Neuronal stem cell (in vitro differentiated cells): ENCODE data around the gene WDR4.

ENCODE experiments used
- DNase-seq: peaks from one replicate; pipeline ENCODE4 v3.0.0-alpha.2; 2013; ENCODE audit warnings: low spot score
- H2AFZ ChIP-seq: one replicate; pipeline ENCODE4 v1.6.1; 2013; ENCODE audit warnings: mild to moderate bottlenecking, low read length, inconsistent platforms
- H2AK5ac ChIP-seq: 2 replicates; pipeline ENCODE4 v1.6.1; 2013; ENCODE audit warnings: low read depth, mild to moderate bottlenecking, inconsistent platforms, low read length, moderate library complexity, mixed read lengths
- H2BK120ac ChIP-seq: 2 replicates; pipeline ENCODE4 v1.6.1; 2013; ENCODE audit warnings: low read depth, mild to moderate bottlenecking, inconsistent platforms, low read length, moderate library complexity, mixed read lengths
- H2BK12ac ChIP-seq: one replicate; pipeline ENCODE4 v1.6.1; 2013; ENCODE audit warnings: low read length, inconsistent platforms
- H2BK15ac ChIP-seq: 2 replicates; pipeline ENCODE4 v1.6.1; 2013; ENCODE audit warnings: mild to moderate bottlenecking, low read length, inconsistent platforms, mixed read lengths
- H2BK5ac ChIP-seq: one replicate; pipeline ENCODE4 v1.6.1; 2013; ENCODE audit warnings: inconsistent platforms, mild to moderate bottlenecking, low read length, moderate library complexity
- H3K14ac ChIP-seq: one replicate; pipeline ENCODE4 v1.6.1; 2013; ENCODE audit warnings: low read length, inconsistent platforms
- H3K18ac ChIP-seq: 2 replicates; pipeline ENCODE4 v1.6.1; 2013; ENCODE audit warnings: low read length, inconsistent platforms
- H3K23ac ChIP-seq: 2 replicates; pipeline ENCODE4 v1.6.1; 2013; ENCODE audit warnings: low read depth, mild to moderate bottlenecking, mixed read lengths, low read length, inconsistent platforms; ENCODE audit not compliant: poor library complexity
- H3K27ac ChIP-seq: replicated peaks from 3 replicates; pipeline ENCODE4 v1.5.1; 2013; ENCODE audit warnings: low read length, inconsistent platforms
- H3K27me3 ChIP-seq, 3 experiments: 2 replicates each; pipeline ENCODE4 v1.6.1; 2013; ENCODE audit warnings: low read length in 3 of 3, mild to moderate bottlenecking in 2 of 3, inconsistent platforms in 1 of 3, low read depth in 1 of 3, mixed read lengths in 1 of 3, moderate library complexity in 1 of 3; ENCODE audit not compliant: control insufficient read depth in 3 of 3, insufficient read depth in 3 of 3
- H3K36me3 ChIP-seq, 2 donors: replicated peaks in 1 of 2; 2 replicates each; pipeline ENCODE4 v1.6.1; 2013; ENCODE audit warnings: low read length in 2 of 2; ENCODE audit not compliant: control insufficient read depth in 2 of 2, insufficient read depth in 2 of 2
- H3K4ac ChIP-seq: 2 replicates; pipeline ENCODE4 v1.6.1; 2013; ENCODE audit warnings: inconsistent platforms, mild to moderate bottlenecking, low read length, moderate library complexity
- H3K4me1 ChIP-seq, 2 donors: 1 replicate in 1 of 2; 2 replicates in 1 of 2; pipeline ENCODE4 v1.6.1; 2013; ENCODE audit warnings: low read length in 2 of 2, low read depth in 1 of 2; ENCODE audit not compliant: control insufficient read depth in 2 of 2, insufficient read depth in 1 of 2
- H3K4me2 ChIP-seq: one replicate; pipeline ENCODE4 v1.6.1; 2013; ENCODE audit warnings: mild to moderate bottlenecking, low read length, inconsistent platforms; ENCODE audit not compliant: insufficient read depth, poor library complexity, severe bottlenecking
- H3K4me3 ChIP-seq, 2 donors: 2 replicates each; pipeline ENCODE4 v1.5.1; 2013; ENCODE audit warnings: low read length in 2 of 2, mild to moderate bottlenecking in 2 of 2, inconsistent platforms in 1 of 2, moderate library complexity in 1 of 2
- H3K79me1 ChIP-seq: one replicate; pipeline ENCODE4 v1.6.1; 2013; ENCODE audit warnings: low read depth, mild to moderate bottlenecking, inconsistent platforms, low read length, moderate library complexity
- H3K9ac ChIP-seq: one replicate; pipeline ENCODE4 v1.6.1; 2013; ENCODE audit warnings: mild to moderate bottlenecking, low read depth, low read length, inconsistent platforms; ENCODE audit not compliant: poor library complexity
- H3K9me3 ChIP-seq, 2 donors: replicated peaks in 1 of 2; 2 replicates each; pipeline versions ENCODE3 to v1.6.1; 2013; ENCODE audit warnings: low read length in 2 of 2, mild to moderate bottlenecking in 2 of 2, inconsistent platforms in 1 of 2, low read depth in 1 of 2, mixed read lengths in 1 of 2, moderate library complexity in 1 of 2; ENCODE audit not compliant: control insufficient read depth in 2 of 2, insufficient read depth in 1 of 2
- H4K8ac ChIP-seq: one replicate; pipeline ENCODE4 v1.6.1; 2013; ENCODE audit warnings: low read depth, mild to moderate bottlenecking, inconsistent platforms, low read length, moderate library complexity
- H4K91ac ChIP-seq: one replicate; pipeline ENCODE4 v1.6.1; 2013; ENCODE audit warnings: low read length, low read depth, mild to moderate bottlenecking, inconsistent platforms; ENCODE audit not compliant: poor library complexity
- WGBS, 2 donors: extraction: QIAGEN DNeasy Blood & Tissue Kit; methylation state at CpG; one replicate each; pipeline ENCODE4 v1.1.7; 2013; ENCODE audit warnings: missing lambda C conversion rate in 2 of 2, mixed read lengths in 1 of 2; ENCODE audit not compliant: insufficient read length in 2 of 2, insufficient replicate concordance in 1 of 2; ENCODE audit errors: extremely low coverage in 2 of 2; 5-methylcytosine and 5-hydroxymethylcytosine counted together

The WDR4 gene

DNA sequence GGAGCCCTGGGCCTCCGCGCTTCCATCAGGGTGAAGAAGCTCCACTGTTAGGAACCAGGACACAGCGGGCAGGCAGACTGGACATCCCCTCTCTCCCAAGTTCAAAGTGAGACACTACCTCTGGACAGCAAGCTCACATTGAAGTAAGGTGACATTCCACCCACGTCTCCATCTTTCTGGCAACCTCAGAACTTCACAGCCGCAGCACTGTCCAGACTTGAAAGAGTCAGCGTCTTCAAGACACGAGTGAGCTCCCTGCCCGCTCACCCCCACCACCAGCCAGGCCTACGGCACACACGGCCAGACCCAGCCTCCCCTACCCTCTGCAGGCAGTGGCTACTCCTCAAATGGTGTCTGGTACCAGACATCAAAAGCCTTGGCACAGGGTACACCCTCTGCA, 11.1 kb downstream of the WDR4 start:
- H2BK15ac ChIP-seq = no peak overlapping the region
- H3K4me3 ChIP-seq = peak overlapping the region in 1 of 2 donors; percentile 25
- peaks cover 20% of the 10 kb centered on the region for H3K79me1 ChIP-seq
- H2BK12ac ChIP-seq = no peak overlapping the region
- no peak overlapping the region for H3K27ac ChIP-seq
- no peak overlapping the region for H3K4me2 ChIP-seq
- no peak overlapping the region for H4K91ac ChIP-seq
- no peak overlapping the region for H4K8ac ChIP-seq
- H3K23ac ChIP-seq = peak overlapping the region; percentile 31
- no peak overlapping the region for H2BK120ac ChIP-seq
- no peak for DNase-seq
- H3K14ac ChIP-seq = no peak overlapping the region
- H3K27me3 ChIP-seq = no peaks in the 10 kb centered on the region
- H3K18ac ChIP-seq = no peak overlapping the region
- no peak overlapping the region for H3K4ac ChIP-seq
- WGBS, 2 donors = no CpG with 5 or more reads among the region's 10 CpGs
- peaks cover 40 to 90% of the 10 kb centered on the region in 2 donors for H3K36me3 ChIP-seq
- no peaks in the 10 kb centered on the region for H3K4me1 ChIP-seq
- peak overlapping the region; percentile 66 for H2BK5ac ChIP-seq
- H2AFZ ChIP-seq = no peak overlapping the region
- H2AK5ac ChIP-seq = no peak overlapping the region
- peak overlapping the region; percentile 50 for H3K9ac ChIP-seq
- no peaks in the 10 kb centered on the region for H3K9me3 ChIP-seq

DNA sequence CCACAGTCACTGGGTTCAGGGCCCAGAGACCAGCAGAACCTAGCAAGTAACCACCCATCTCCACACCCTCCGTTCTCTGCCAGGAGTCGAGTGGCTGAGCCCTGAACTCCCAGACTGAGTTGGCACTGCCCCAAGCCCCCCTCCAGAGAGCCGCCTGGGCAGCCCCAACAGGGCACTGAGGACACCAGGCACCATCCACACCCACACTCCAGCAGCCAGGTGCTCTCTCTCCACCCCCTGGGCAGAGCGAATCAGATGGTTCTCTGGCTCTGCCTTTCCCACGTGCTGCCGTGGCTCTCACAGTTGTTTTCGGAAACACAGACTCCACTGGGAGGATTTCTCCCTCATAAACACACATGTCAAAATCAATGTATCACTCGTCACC, 13.6 kb downstream of the WDR4 start:
- WGBS, 2 donors = no CpG with 5 or more reads among the region's 8 CpGs

DNA sequence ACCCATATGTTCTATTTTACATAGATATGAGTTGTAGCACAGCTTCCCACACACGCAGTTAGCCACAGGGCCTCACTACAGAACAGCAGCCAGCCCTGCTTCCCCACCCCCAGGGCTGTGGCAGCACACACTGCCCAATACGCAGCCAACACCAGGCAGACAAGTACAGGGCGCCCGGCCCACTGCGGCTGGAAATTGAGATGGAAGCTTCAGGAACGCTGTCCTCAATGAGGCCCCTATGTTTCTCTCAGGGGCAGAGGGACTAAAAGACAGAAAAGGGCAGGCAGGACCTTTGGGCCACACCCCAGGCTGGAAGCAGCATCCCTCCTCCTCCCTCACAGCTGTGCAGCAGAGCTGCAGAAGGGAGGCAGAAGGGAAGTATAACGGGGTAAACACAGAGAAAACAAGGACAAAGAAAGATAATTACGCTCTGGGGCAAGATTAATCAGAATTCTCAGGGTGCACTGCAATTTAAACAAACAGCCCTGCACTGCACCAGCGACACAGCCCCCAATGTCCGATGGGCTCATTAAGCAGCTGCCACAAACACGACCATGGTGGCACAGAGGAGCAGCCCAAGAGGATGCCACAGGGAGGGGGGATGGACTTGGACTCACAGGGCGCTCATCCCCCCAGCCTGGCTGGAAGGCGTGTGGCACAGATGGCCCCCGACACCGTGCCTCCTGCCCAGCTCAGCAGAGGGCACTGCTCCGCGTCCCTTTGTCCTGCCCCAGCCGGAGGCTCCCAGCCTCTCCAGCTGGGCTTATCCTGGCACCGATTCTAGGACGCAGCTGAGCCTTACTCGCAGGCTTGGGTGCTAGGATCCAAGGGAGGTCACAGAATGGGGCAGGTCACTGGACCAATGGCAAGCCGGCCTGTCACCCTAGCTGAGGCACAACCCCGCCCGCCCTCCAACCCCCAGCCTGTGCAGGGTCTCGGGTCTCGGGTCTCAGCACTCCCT, 14.2 kb downstream of the WDR4 start:
- Histone ChIP-seq H3K79me1 (peaks cover 27% of the 10 kb centered on the region), H3K4ac (peak overlapping the region; percentile 37), H2AK5ac (no peak overlapping the region), H3K18ac (no peak overlapping the region), H3K36me3 (peaks cover 42 to 88% of the 10 kb centered on the region in 2 donors), H2BK12ac (no peak overlapping the region), H3K27ac (no peak overlapping the region), H2BK120ac (no peak overlapping the region), H3K4me1 (no peaks in the 10 kb centered on the region), H3K9me3 (no peaks in the 10 kb centered on the region), H3K4me2 (no peak overlapping the region), H3K4me3 (no peak overlapping the region), H4K91ac (no peak overlapping the region), H3K14ac (peak overlapping the region; percentile 56), H3K23ac (no peak overlapping the region), H4K8ac (no peak overlapping the region), H2BK5ac (no peak overlapping the region), H2BK15ac (no peak overlapping the region), H3K9ac (no peak overlapping the region), H3K27me3 (no peaks in the 10 kb centered on the region), H2AFZ (no peak overlapping the region)
- DNase-seq = no peak
- WGBS, 2 donors = no CpG with 5 or more reads among the region's 26 CpGs

More for the DNA sequence above, 13.6 kb downstream of the WDR4 start:
- Histone ChIP-seq H3K23ac (no peak overlapping the region), H2BK120ac (no peak overlapping the region), H3K18ac (no peak overlapping the region), H3K27me3 (no peaks in the 10 kb centered on the region), H3K14ac (no peak overlapping the region), H3K4ac (no peak overlapping the region), H3K36me3 (peaks cover 43 to 86% of the 10 kb centered on the region in 2 donors), H2AK5ac (no peak overlapping the region), H2BK5ac (no peak overlapping the region), H2BK12ac (no peak overlapping the region), H4K91ac (no peak overlapping the region), H2AFZ (no peak overlapping the region), H3K4me3 (no peak overlapping the region), H3K9me3 (no peaks in the 10 kb centered on the region), H2BK15ac (no peak overlapping the region), H3K4me1 (no peaks in the 10 kb centered on the region), H3K9ac (no peak overlapping the region), H3K4me2 (no peak overlapping the region), H3K27ac (no peak overlapping the region), H3K79me1 (peaks cover 25% of the 10 kb centered on the region), H4K8ac (no peak overlapping the region)
- DNase-seq = no peak

DNA sequence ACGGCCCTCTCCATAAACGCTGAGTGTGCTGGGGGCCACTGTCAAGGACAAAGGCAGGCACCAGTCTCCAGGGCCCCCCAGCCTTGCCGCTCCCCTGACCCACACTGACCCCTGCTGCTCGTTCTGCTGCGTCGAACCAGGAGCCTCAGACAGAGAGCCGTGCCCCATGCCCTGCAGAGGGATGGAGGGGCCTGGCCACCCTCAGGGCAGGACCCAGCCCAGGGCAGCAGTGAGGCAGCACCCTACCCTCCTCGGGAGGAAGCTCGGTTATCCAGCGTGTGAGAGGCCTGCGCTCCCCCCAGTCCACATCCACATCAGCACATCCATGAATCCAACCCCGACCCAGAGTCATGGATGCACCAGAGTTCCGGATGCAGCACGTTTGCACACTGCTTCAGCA, 15.1 kb downstream of the WDR4 start:
- peaks cover 27% of the 10 kb centered on the region for H3K79me1 ChIP-seq
- H3K27ac ChIP-seq = no peak overlapping the region
- peaks cover 41 to 89% of the 10 kb centered on the region in 2 donors for H3K36me3 ChIP-seq
- H3K4me2 ChIP-seq = no peak overlapping the region
- WGBS, 2 donors = no CpG with 5 or more reads among the region's 14 CpGs
- no peak overlapping the region for H4K8ac ChIP-seq
- H3K27me3 ChIP-seq = no peaks in the 10 kb centered on the region
- no peak overlapping the region for H2BK120ac ChIP-seq
- no peaks in the 10 kb centered on the region for H3K4me1 ChIP-seq
- no peak overlapping the region for H2BK5ac ChIP-seq
- H3K18ac ChIP-seq = peak overlapping the region; percentile 38
- H3K9me3 ChIP-seq = no peaks in the 10 kb centered on the region
- no peak for DNase-seq
- no peak overlapping the region for H2AK5ac ChIP-seq
- H3K23ac ChIP-seq = peak overlapping the region; percentile 80
- H2BK15ac ChIP-seq = no peak overlapping the region
- H3K4ac ChIP-seq = no peak overlapping the region
- H3K4me3 ChIP-seq = peak overlapping the region in 1 of 2 donors; percentile 41
- no peak overlapping the region for H3K14ac ChIP-seq
- peak overlapping the region; percentile 46 for H2BK12ac ChIP-seq
- H4K91ac ChIP-seq = peak overlapping the region; percentile 43
- no peak overlapping the region for H3K9ac ChIP-seq
- no peak overlapping the region for H2AFZ ChIP-seq
